Stimulated activated CD8-positive, alpha-beta memory T cell treated with anti-CD3 and anti-CD28 coated beads, Interleukin-4, amount 100 ng/mL, for 24 hours (primary cell): ENCODE data around the gene TIMP3.

Experiments used
- DNase-seq: peaks from one replicate; pipeline ENCODE4 v3.0.0-alpha.2; 2020; ENCODE audit warnings: low read depth

The TIMP3 gene

GRCh38 chr22:32809786-32810554 is 8.5 kb downstream of the TIMP3 start:
- no peak for DNase-seq

- no peak for DNase-seq
These were observed 9.1 kb downstream of the TIMP3 start for GRCh38 chr22:32810555-32811133.

- no peak for DNase-seq
These were observed 10.5 kb downstream of the TIMP3 start for GRCh38 chr22:32811788-32812545.

GRCh38 chr22:32814285-32814860 is 12.9 kb downstream of the TIMP3 start:
- no peak for DNase-seq

- DNase-seq: no peak
These were observed 13.6 kb downstream of the TIMP3 start for GRCh38 chr22:32815059-32815458.

- no peak for DNase-seq
These were observed 14.4 kb downstream of the TIMP3 start for GRCh38 chr22:32815943-32816342.

- DNase-seq: no peak
These were observed 15.7 kb downstream of the TIMP3 start for GRCh38 chr22:32817137-32817730.

- no peak for DNase-seq
These were observed 17.1 kb downstream of the TIMP3 start for GRCh38 chr22:32818446-32819115.

- DNase-seq: no peak
These were observed 17.6 kb downstream of the TIMP3 start for GRCh38 chr22:32819120-32819519.

GRCh38 chr22:32820131-32821119 is 18.9 kb downstream of the TIMP3 start:
- no peak for DNase-seq

- DNase-seq: no peak
These were observed 20.8 kb downstream of the TIMP3 start for GRCh38 chr22:32822179-32822877.

- no peak for DNase-seq
These were observed 21.7 kb downstream of the TIMP3 start for GRCh38 chr22:32823024-32823730.

- no peak for DNase-seq
These were observed 23.2 kb downstream of the TIMP3 start for GRCh38 chr22:32824531-32825312.

GRCh38 chr22:32826537-32826936 is 25.0 kb downstream of the TIMP3 start:
- no peak for DNase-seq

GRCh38 chr22:32827049-32827602 is 25.6 kb downstream of the TIMP3 start:
- no peak for DNase-seq

GRCh38 chr22:32828150-32828549 is 26.6 kb downstream of the TIMP3 start:
- DNase-seq: no peak

GRCh38 chr22:32828561-32828960 is 27.1 kb downstream of the TIMP3 start:
- DNase-seq: no peak

GRCh38 chr22:32829451-32829851 is 27.9 kb downstream of the TIMP3 start:
- DNase-seq: no peak
